HepG2 (cell line): ENCODE data around the gene PTPN14. TPM values are rescaled to one million over a fixed set of nuclear protein-coding genes. Genes with fewer than 3 reads are reported as not detected.
A peak's percentile ranks its signal among the peaks of the same experiment; 100 is the strongest.

Experiments used
- ATAC-seq: fragments of 200-7000 bp; cut with Tn5 transposase; 3 replicates; pipeline ENCODE4 v1.9.1; 2020; ENCODE audit warnings: mild to moderate bottlenecking, moderate library complexity
- BruUV-seq: library from RNA; stranded (reverse); fragments of 400-500 nt; replicated peaks from 2 replicates; lab custom pipeline; 2021; lab: Mats Ljungman, UMichigan
- CTCF ChIA-PET: fragments of 300-600 bp; formaldehyde crosslinking; extraction: SDS; loops from one replicate; lab custom pipeline; 2021; ENCODE audit warnings: low total read pairs, inconsistent platforms, low intra/inter-chr PET ratio; lab: Yijun Ruan, JAX
- POLR2A ChIA-PET: fragments of 350-600 bp; sonication (Branson Sonifier 250); formaldehyde crosslinking; loops from one replicate; lab custom pipeline; 2020; ENCODE audit warnings: antibody characterized with exemption, inconsistent platforms; lab: Yijun Ruan, JAX
- DNase-seq: peaks from one replicate; pipeline ENCODE4 v3.0.0-alpha.2; 2015; ENCODE audit warnings: low spot score
- FAIRE-seq: peaks from 3 replicates; lab custom pipeline; 2011; peaks lifted over from hg19 to GRCh38; lab: Jason Lieb, UNC
- H2AFZ ChIP-seq: one replicate; pipeline ENCODE4 v1.6.1; 2011; ENCODE audit warnings: low read length, inconsistent platforms
- H3K27ac ChIP-seq: fragments of 300-600 bp; 3 replicates; pipeline ENCODE4 v1.8.0; 2011; ENCODE audit warnings: mixed run types, mild to moderate bottlenecking, mixed read lengths, low read length, inconsistent platforms; ENCODE audit not compliant: insufficient read depth; ENCODE audit errors: extremely low read length
- H3K27me3 ChIP-seq, 2 experiments: fragments of 200-600 bp in 1 of 2; 2 replicates in 1 of 2; 3 replicates in 1 of 2; pipeline versions ENCODE4 v1.6.0 to v1.8.0; 2011; ENCODE audit warnings: low read length in 2 of 2, mild to moderate bottlenecking in 2 of 2, moderate library complexity in 2 of 2, inconsistent platforms in 1 of 2; ENCODE audit not compliant: insufficient read depth in 2 of 2, control insufficient read depth in 1 of 2
- H3K36me3 ChIP-seq, 2 experiments: fragments of 200-600 bp in 1 of 2; replicated peaks in 1 of 2; 2 replicates in 1 of 2; 3 replicates in 1 of 2; pipeline versions ENCODE4 v1.5.1 to v1.8.0; 2011; ENCODE audit warnings: low read length in 2 of 2, inconsistent platforms in 1 of 2; ENCODE audit not compliant: insufficient read depth in 2 of 2, control insufficient read depth in 1 of 2
- H3K4me1 ChIP-seq: 2 replicates; pipeline ENCODE4 v1.5.1; 2012; ENCODE audit warnings: low read length, inconsistent platforms; ENCODE audit not compliant: insufficient read depth
- H3K4me2 ChIP-seq: 2 replicates; pipeline ENCODE4 v1.6.0; 2011; ENCODE audit warnings: low read depth, low read length, inconsistent platforms
- H3K4me3 ChIP-seq, 3 experiments: fragments of 200-600 bp in 1 of 3; sonication (generic), shearing (Covaris generic) in 1 of 3; replicated peaks in 1 of 3; 2 replicates each; pipeline ENCODE4 v1.5.1; 2011 to 2016; ENCODE audit warnings: low read length in 3 of 3, inconsistent platforms in 2 of 3, low read depth in 2 of 3, mild to moderate bottlenecking in 2 of 3, control low read depth in 1 of 3, mixed read lengths in 1 of 3; ENCODE audit not compliant: insufficient read depth in 1 of 3
- H3K79me2 ChIP-seq: one replicate; pipeline ENCODE4 v1.6.1; 2011; ENCODE audit warnings: low read length, inconsistent platforms; ENCODE audit not compliant: insufficient read depth
- H3K9ac ChIP-seq: 2 replicates; pipeline ENCODE4 v1.6.0; 2011; ENCODE audit warnings: mild to moderate bottlenecking, low read depth, low read length, inconsistent platforms; ENCODE audit not compliant: insufficient read depth
- H3K9me3 ChIP-seq: 2 replicates; pipeline ENCODE4 v1.5.1; 2012; ENCODE audit warnings: mild to moderate bottlenecking, low read length
- H4K20me1 ChIP-seq: 2 replicates; pipeline ENCODE4 v1.6.0; 2011; ENCODE audit warnings: inconsistent platforms, mild to moderate bottlenecking, low read length, moderate library complexity; ENCODE audit not compliant: insufficient read depth
- ERF ChIP-seq: IDR thresholded peaks from 2 replicates; pipeline ENCODE4 v1.6.1; 2018; ENCODE audit warnings: missing biosample characterization, missing genetic modification reagents
- FOXP4 ChIP-seq: sonication (generic); formaldehyde crosslinking; IDR thresholded peaks from 2 replicates; pipeline ENCODE4 v1.4.0; 2020; ENCODE audit warnings: missing genetic modification reagents
- ISL2 ChIP-seq: sonication (generic); formaldehyde crosslinking; IDR thresholded peaks from 2 replicates; pipeline ENCODE4 v1.5.0; 2020; ENCODE audit warnings: missing genetic modification reagents
- MAFF ChIP-seq: IDR thresholded peaks from 2 replicates; pipeline ENCODE4 v1.6.1; 2011; ENCODE audit warnings: low read depth, low read length, improper control_type of control experiment
- MAFK ChIP-seq, 2 experiments: IDR thresholded peaks in 1 of 2; conservative IDR thresholded peaks in 1 of 2; 2 replicates each; pipeline ENCODE4 v1.6.1; 2011; ENCODE audit warnings: improper control_type of control experiment in 2 of 2, low read length in 2 of 2
- ZNF10 ChIP-seq: sonication (generic); formaldehyde crosslinking; IDR thresholded peaks from 2 replicates; pipeline ENCODE4 v1.4.0; 2020; ENCODE audit warnings: mild to moderate bottlenecking, low read depth, missing genetic modification reagents, borderline replicate concordance
- ZNF678 ChIP-seq: sonication (generic); formaldehyde crosslinking; IDR thresholded peaks from 2 replicates; pipeline ENCODE4 v1.4.0; 2020; ENCODE audit warnings: mild to moderate bottlenecking, missing genetic modification reagents
- WGBS: methylation state at CpG from one replicate; pipeline ENCODE4 v1.1.6; 2017; ENCODE audit warnings: low lambda C conversion rate; 5-methylcytosine and 5-hydroxymethylcytosine counted together
- in situ Hi-C: cut with HindIII; loops from 2 replicates; pipeline ENCODE4 v1.10.0; 2017; ENCODE audit warnings: low pct_unique_long_range_greater_than_20kb; ENCODE audit not compliant: extremely low pct_ligation_motif_present
- intact Hi-C: fragments of 100-400 bp; cut with micrococcal nuclease; formaldehyde crosslinking; loops from one replicate; pipeline ENCODE4 v1.10.0; 2022; ENCODE audit not compliant: unreplicated experiment
- polyA plus RNA-seq, 8 experiments: library from polyadenylated mRNA; depleted of rRNA in 3 of 8; stranded (reverse) in 7 of 8; unstranded in 1 of 8; fragments of >200 nt; fragmentation: Illumina TruSeq in 4 of 8; extraction: Trizol in 4 of 8; gene quantifications; 2 replicates each; pipeline versions ENCODE4 v1.2.1 to v1.2.3, GENCODE V29; 2011 to 2016; ENCODE audit warnings: low read depth in 4 of 8, missing spikeins in 1 of 8, mixed read lengths in 1 of 8; ENCODE audit not compliant: insufficient read depth in 1 of 8
- total RNA-seq, 5 experiments: library from RNA; depleted of rRNA; stranded (reverse); fragments of >200 nt; fragmentation: Illumina TruSeq; extraction: Trizol; gene quantifications; 2 replicates each; pipeline ENCODE4 v1.2.3, GENCODE V29; 2016; ENCODE audit warnings: low read depth in 1 of 5

The PTPN14 gene
- total and polyA plus RNA-seq, 2 of the 13 experiments (the other 11 are each of a cell fraction or from before 2014, with no cell fraction given): 3.9 to 4.7 TPM

DNA sequence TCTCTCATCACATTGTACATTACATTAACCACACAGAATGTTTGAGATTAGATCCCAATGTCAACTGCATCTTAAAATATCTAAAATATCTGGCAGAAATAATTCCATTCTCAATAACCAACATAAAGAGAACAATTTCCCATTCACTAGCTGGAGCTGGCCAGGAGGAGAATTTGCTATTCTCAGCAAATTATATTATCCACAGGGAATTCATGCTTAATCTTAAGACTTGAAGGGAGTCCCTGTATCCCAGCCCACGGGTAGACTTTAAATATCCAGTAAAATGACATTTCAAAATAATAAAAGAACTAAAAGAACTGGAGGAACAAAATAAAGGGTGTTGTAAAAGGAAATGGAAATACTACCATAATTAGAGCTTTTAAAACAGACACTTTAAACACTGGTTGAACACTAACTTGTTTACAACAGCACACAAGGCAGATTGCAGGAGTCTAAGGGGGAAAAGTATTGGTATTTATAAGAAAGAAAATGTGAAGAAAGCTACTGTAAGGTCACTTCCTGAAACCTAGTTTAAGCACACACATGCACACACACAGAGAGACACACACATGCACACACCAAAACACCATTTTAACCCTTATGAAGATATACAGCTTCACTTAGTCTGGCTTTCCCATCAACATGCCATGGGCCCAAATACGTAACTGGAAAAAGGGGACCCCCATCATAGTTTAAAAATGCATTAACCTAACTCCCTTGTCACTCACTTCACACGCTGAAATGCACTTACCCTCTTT, 107.0 kb downstream of the PTPN14 start:
- H3K4me1 ChIP-seq: peaks cover 43% of the 10 kb centered on the region
- no peaks in the 10 kb centered on the region for H3K9me3 ChIP-seq
- H3K27me3 ChIP-seq: no peaks in the 10 kb centered on the region; a peak in 1 of 5 replicates
- DNase-seq: no peak
- WGBS: 75% methylated on average over 3 of the region's 3 CpGs
- H3K36me3 ChIP-seq: no peaks in the 10 kb centered on the region
- CTCF ChIA-PET: no interaction called here
- no peak for ATAC-seq
- FAIRE-seq: no peak
- no peak overlapping the region for H3K4me2 ChIP-seq
- TF ChIP-seq MAFK (conservative IDR thresholded peaks at IDR 0.05 in 1 of 2, IDR thresholded peaks at IDR 0.05 in 1 of 2; ENCODE audit: low read length in 2 of 2) (peak; percentile 57 to 81), ZNF678 (CRISPR knock-in tag) (no peak), ZNF10 (no peak), ERF (no peak), MAFF (peak; percentile 61)
- BruUV-seq: no TSS peak
- H3K9ac ChIP-seq: no peak overlapping the region
- intact Hi-C loops: no loop called here
- in situ Hi-C loops: no loop called here
- H2AFZ ChIP-seq: no peak overlapping the region
- no peaks in the 10 kb centered on the region for H3K79me2 ChIP-seq
- no peak overlapping the region for H3K4me3 ChIP-seq
- POLR2A ChIA-PET: no interaction called here
- no peaks in the 10 kb centered on the region for H4K20me1 ChIP-seq
- no peak overlapping the region for H3K27ac ChIP-seq

- Histone ChIP-seq H3K9ac (no peak overlapping the region), H3K79me2 (no peaks in the 10 kb centered on the region), H3K36me3 (no peaks in the 10 kb centered on the region), H3K4me2 (no peak overlapping the region), H3K4me1 (peaks cover 38% of the 10 kb centered on the region), H3K27ac (no peak overlapping the region), H3K4me3 (no peak overlapping the region), H3K9me3 (no peaks in the 10 kb centered on the region), H3K27me3 (no peaks in the 10 kb centered on the region; a peak in 1 of 5 replicates), H2AFZ (no peak overlapping the region), H4K20me1 (no peaks in the 10 kb centered on the region)
- ChIA-PET POLR2A (no interaction called here), CTCF (no interaction called here)
- in situ Hi-C loops: no loop called here
- DNase-seq (no peak), ATAC-seq (no peak), FAIRE-seq (no peak)
- TF ChIP-seq FOXP4 (CRISPR knock-in tag) (no peak), ISL2 (CRISPR knock-in tag) (0 out of 2 replicates have a peak, but pooled peaks have one; percentile 4)
- no TSS peak for BruUV-seq
- intact Hi-C loops: no loop called here
- WGBS: 95% methylated on average over 3 of the region's 3 CpGs
Observed at GRCh38 chr1:214441119-214441518, 110.3 kb downstream of the PTPN14 start.
